ENCODE data around the gene ANKRD17.
"Not testable (repeated sequence)": the region's sequence is repeated elsewhere in the genome, so short reads cannot be mapped to it uniquely, and the experiment has no call there.

The ANKRD17 gene

GRCh38 chr4:73248416-73248815, 10.2 kb downstream of the ANKRD17 start:
- DNase-seq (ENCODE audit: low read depth), result no peak

- no peak for DNase-seq (ENCODE audit: low read depth)
Observed at GRCh38 chr4:73247100-73247499, 11.5 kb downstream of the ANKRD17 start.

- DNase-seq (ENCODE audit: low read depth), result no peak
Observed at GRCh38 chr4:73245955-73246354, 12.6 kb downstream of the ANKRD17 start.

GRCh38 chr4:73244945-73245601, 13.5 kb downstream of the ANKRD17 start:
- DNase-seq (ENCODE audit: low read depth), result no peak

GRCh38 chr4:73237044-73237443, 21.6 kb downstream of the ANKRD17 start:
- DNase-seq (ENCODE audit: low read depth), result no peak

DNA sequence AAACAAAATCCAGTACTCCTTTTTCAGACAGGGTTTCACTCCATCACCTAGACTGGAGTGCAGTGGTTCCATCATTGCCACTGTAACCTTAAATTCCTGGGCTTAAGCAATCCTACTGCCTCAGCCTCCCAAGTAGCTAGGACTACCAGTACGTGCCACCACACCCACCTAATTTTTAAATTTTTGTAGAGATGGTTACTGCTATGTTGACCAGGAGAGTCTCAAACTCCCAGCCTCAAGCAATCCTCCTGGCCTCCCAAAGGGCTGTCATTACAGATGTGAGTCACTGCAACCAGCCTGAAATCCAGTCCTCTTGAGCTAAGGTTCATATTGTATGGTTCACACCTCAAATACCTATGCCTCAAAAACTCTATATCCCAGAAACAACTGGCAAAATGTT, 22.4 kb downstream of the ANKRD17 start:
- DNase-seq (ENCODE audit: low read depth), result no peak

- DNase-seq (ENCODE audit: low read depth), result no peak
Observed at GRCh38 chr4:73234712-73235111, 23.9 kb downstream of the ANKRD17 start.

DNA sequence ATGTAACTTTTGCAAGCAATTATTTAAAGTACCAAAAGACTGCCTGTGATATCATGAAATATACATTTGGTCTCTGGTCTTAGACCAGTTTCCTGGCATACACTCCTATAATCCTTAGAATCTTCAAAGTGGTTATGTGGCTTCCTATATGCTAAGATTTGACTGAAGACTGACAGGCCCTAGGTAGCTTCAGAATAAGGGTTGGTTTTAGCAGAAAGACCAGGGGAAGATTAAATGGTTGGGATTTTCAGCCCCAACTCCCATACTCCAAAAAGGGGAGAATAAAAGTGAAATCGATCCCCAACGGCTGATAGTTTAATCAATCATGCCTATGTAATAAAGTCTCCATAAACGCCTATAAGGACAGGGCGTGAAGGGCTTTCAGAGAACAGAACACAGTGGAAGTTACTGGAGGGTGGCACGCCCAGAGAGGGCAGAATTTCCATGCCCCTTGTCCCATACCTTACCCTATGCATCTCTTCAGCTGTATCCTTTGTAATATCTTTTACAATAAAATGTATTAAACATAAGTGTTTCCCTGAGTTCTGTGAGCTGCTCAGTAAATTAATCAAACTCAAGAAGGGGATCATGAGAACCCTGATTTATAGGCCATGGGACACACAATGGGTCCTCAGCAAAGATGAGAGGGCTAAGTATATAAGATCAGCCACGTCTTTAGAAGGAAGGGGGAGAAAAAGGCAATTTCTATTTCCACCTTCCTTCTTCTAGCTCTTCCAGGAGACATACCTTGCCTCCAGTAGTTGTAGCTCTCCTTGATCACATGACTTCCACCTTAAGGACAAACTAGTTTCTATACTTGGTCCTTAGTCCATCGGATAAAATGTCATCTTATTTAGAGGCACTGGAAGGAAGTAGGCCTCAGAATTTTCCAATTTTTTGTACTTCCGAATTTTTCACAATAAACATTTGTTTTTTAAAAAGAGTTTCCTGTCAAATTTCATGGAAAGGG, 26.8 kb downstream of the ANKRD17 start:
- DNase-seq (ENCODE audit: low read depth), result no peak

DNA sequence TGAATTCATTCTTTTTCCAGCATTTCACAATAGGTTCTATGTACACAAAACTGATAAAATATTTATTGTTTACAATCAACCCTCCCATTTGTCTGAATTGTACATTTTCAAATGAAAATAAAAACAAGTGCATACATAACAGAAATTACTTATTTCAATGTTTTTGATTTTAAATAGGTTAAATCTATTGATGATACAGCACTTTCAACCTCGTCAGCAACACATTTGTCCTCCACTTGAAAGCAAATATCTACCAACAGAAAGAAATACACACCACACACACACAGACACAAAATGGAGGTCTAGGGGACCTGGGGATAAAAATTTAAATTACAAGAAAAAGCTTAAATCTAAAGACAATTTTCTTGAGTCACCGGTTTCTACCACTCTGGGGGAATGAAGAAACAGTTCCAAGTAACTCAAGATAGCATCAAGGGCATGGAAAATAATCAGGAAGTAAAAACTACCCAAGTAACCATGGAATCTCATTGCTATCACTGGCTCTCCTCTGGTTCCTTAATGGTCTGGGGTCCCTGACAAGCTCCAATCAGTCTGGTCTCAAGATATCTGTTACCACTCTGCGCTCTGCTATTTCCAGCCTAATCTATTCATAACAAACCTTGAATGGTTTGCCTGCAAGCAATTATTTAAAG, 27.6 kb downstream of the ANKRD17 start:
- no peak for DNase-seq (ENCODE audit: low read depth)

DNA sequence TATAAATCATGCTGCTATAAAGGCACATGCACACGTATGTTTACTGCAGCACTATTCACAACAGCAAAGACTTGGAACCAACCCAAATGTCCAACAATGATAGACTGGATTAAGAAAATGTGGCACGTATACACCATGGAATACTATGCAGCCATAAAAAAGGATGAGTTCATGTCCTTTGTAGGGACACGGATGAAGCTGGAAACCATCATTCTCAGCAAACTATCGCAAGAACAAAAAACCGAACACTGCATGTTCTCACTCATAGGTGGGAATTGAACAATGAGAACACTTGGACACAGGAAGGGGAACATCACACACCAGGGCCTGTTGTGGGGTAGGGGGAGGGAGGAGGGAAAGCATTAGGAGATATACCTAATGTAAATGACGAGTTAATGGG, 29.8 kb downstream of the ANKRD17 start:
- not testable (repeated sequence) for DNase-seq (ENCODE audit: low read depth)

DNA sequence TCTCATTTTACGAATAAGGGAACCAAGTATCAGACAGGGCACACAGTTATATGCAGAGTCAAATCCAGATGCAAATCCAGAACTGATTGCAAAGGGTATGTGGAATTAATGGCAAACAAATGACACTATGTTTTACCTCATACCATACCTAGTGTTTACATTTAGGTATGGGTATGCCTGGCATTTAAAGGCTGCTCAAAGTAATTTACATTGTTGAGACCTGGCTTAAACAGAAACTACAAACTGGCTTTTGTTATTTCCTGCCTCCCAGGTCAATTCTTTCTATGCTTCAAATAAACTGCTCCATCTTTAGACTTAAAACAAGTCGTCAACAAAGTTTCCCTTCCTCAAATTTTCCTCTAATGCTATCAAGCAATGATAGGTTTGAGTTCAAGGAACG, 33.7 kb downstream of the ANKRD17 start:
- DNase-seq (ENCODE audit: low read depth), result no peak

DNA sequence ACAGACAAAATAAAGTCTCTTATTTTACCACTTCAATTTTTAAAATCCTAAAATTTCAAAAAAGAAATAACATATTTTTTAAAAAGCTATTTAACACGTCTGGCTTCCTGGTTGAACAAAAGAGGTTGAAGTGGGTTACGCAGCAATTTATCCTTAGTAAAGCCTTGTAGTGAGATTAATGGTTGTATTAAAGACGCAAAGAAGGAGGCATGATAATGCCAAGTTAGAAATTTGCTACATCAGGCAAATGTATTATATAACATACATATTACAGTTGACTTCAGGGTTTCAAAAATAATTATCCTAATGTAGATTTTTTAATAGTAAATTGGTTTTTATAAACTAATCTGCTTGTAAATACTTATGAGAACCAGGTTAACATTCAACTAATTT, 35.3 kb downstream of the ANKRD17 start:
- DNase-seq (ENCODE audit: low read depth), result no peak

DNA sequence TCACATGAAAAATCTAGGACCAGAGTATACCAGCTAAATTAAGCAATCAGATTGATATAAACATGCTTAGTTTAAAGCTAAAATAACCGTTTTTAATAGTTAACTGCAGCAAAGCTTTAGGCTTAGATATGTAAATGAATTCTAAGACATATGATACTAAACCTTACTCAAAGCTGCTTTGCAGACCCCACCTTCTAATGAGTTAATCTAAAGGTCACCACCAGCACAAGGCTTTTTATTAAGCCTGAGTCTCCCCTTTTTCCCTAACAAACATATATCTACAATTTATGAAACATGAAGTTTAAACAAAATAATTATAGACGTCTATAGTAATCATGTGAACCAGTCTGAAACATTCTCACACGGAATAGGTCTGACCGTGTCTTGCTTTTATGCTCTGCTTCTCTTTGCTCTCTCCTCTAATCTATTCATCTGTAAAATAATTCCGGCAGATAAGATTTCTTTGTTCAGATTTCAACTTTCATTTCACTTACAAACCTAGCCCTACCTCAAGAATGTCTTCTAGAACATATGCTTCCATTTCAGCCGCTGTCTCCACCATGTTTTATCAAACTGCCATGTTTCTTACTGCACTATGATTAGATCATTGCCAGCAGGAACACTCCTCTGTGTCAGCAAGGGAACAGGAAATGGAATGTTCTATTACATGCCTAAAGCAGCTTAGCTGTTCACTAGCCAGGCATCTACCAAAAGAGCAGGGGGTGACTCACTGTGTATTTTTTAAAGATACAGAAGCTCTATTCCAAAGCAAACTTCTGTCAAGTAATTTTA, 35.9 kb downstream of the ANKRD17 start:
- peak; percentile 8 for DNase-seq (ENCODE audit: low read depth)

GRCh38 chr4:73221734-73222133, 36.9 kb downstream of the ANKRD17 start:
- DNase-seq (ENCODE audit: low read depth), result no peak

DNA sequence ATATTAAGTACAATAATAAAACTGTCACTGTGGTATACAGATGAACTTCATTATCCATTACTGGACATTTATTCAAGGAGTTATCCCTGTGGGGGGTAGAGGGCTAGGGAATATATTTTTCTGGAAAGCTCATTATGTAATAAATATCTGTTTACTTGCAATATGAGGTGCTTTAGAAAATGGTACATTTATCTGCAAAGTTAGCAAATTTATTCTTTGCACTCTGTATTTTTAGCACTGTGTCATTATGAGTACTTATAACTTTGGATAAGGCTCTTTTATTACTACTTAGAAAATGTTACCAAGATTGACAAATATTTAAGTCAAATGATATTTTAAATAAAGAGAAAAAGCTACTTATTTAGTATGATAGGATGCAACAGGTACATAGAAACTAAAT, 37.8 kb downstream of the ANKRD17 start:
- no peak for DNase-seq (ENCODE audit: low read depth)

DNA sequence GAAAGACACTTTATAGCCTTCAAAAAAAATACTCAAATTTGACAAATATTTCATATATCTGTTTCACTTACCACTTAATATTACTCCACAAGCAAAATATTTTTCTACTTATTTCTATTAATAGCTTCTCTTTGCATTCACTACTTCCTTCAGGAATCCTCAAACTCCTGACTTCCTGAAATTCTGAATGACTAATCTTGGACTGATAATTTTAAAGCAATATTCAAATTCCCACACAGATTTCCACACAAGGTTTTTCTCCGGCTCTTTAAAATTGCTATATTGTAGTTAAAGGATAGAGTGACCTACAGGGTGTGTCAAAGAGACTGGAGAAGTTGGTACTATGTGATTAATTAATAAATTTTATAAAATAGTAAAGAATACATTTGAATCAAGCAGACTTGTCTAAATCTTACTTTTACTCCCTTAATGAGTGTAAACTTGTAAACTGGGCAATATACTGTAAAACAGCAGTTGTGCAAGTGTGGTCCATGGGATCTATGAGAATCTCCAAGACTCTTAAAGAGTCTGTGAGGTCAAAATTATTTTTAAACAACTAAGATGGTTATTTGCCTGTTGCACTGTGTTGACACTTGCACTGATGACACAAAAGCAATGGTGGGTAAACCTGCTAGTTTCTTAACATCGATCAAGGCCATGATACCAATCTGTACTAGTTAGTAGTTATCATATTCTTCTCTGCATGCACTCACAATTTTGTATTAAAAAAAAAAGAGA, 44.5 kb downstream of the ANKRD17 start:
- no peak for DNase-seq (ENCODE audit: low read depth)

DNA sequence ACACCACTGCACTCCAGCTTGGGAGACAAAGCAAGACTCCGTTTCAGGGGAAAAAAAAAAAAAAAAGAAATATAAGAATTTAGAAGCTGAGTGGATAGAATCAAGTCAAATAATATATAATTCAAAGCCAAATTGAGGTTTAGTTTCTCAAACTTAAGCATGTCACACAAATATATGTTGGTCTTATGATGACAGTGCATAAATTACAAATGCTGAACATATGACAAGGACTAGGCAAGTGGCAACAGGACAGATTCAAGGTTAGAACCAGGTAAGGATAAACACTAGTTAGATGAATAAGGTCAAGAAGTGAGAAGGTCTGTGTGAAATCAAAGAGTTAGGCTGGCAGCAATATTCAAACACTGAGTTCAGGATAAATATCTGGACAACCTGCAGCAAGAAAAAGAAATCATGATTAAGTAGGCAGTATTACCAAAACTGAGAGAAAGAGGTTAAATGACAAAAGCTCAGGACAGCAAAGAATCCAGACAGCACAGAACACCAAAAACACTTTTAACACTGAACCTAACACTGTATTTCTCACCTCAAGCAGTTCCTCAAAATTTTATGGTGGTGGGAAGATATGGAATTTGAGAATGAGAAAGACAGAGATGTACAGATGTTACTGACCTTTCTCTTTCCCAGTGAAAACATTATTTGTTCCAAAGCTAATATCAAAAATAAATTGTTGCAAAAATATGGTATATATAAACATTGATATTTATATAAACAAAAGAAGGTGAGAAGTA, 45.4 kb downstream of the ANKRD17 start:
- DNase-seq (ENCODE audit: low read depth), result no peak

DNA sequence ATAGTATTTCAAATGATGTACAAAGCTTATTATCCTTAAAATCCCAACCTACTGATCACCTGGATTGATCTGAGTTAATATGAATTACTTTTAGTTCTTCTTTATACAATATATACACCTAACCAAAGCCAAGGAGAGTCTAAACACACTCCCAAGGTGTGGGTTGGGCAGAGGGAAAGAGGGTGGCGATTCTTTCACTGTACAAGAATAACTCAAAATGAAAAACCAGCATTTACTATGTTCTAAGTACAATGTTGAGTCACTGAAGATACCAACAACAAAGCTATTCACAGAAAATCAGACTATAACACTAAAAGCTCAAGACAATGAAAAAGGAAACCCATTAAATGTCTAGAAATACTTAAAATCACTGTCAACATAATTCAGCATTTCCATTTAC, 46.6 kb downstream of the ANKRD17 start:
- no peak for DNase-seq (ENCODE audit: low read depth)

DNA sequence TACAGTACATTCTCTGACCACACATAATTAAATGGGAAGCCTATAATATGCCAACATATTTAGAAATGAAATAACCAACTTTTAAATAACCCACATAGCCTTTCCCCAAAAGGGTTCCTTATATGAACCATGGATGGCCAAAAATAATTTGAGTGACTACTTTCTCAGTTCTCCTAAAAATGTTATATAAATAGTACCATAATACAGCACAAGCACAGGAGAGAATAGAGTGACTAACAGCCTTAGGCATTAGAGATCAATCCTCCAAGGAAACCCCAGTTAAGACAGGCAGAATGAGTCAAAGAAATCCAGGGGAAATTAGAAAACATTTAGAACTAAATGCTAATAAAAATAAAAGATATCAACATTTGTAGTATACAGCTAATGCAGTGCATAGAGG, 50.2 kb downstream of the ANKRD17 start:
- no peak for DNase-seq (ENCODE audit: low read depth)

DNA sequence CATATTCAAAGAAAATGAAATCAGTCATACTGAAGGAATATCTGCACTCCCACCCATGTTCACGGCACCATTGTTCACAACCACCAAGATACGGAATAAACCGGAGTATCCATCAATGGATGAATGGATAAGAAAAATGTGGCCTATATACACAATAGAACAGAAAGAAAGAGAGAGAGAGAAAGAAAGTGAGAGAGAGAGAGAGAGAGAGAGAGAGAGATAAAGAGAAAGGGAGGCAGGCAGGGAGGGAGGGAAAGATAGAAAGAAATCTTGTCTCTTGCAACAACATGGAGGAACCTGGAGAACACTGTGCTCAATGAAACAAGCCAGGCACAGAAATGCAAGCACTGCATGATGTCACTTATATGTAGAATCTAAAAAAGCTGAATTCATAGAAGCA, 52.4 kb downstream of the ANKRD17 start:
- DNase-seq (ENCODE audit: low read depth), result no peak

DNA sequence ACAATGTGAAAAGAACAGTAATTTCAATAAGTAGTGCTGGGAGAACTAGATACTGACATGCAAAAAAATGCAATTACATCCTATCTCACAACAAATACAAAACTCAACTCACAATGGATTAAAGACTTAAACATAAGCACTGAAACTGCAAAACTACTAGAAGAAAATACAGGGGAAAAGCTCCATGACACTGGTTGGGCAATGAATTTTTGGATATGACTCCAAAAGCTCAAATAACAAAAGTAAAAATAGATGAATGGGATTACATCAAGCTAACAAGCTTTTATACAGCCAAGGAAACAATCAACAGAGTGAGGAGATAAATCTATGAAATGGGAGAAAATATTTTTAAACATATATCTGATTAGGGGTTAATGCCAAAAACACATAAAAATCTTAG, 53.1 kb downstream of the ANKRD17 start:
- DNase-seq (ENCODE audit: low read depth), result no peak
